ENCODE data around the gene PTK7.
"Not testable (repeated sequence)": the region's sequence is repeated elsewhere in the genome, so short reads cannot be mapped to it uniquely, and the experiment has no call there.

Gene PTK7

DNA sequence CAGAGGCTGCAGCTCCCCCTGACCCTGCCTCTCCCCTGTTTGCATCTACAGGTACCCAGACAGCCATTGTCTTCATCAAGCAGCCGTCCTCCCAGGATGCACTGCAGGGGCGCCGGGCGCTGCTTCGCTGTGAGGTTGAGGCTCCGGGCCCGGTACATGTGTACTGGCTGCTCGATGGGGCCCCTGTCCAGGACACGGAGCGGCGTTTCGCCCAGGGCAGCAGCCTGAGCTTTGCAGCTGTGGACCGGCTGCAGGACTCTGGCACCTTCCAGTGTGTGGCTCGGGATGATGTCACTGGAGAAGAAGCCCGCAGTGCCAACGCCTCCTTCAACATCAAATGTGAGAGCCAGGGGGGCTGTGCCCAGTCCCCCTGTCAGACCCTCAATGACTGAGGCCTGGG is 52.8 kb downstream of the PTK7 start:
- no peak overlapping the region for H2AFZ ChIP-seq (ENCODE audit: low read depth, low read length, severe bottlenecking)
- no peak for TF ChIP-seq EZH2phosphoT487 (conservative IDR thresholded peaks at IDR 0.05; ENCODE audit: low read length)
- TF ChIP-seq, protein P1, sequence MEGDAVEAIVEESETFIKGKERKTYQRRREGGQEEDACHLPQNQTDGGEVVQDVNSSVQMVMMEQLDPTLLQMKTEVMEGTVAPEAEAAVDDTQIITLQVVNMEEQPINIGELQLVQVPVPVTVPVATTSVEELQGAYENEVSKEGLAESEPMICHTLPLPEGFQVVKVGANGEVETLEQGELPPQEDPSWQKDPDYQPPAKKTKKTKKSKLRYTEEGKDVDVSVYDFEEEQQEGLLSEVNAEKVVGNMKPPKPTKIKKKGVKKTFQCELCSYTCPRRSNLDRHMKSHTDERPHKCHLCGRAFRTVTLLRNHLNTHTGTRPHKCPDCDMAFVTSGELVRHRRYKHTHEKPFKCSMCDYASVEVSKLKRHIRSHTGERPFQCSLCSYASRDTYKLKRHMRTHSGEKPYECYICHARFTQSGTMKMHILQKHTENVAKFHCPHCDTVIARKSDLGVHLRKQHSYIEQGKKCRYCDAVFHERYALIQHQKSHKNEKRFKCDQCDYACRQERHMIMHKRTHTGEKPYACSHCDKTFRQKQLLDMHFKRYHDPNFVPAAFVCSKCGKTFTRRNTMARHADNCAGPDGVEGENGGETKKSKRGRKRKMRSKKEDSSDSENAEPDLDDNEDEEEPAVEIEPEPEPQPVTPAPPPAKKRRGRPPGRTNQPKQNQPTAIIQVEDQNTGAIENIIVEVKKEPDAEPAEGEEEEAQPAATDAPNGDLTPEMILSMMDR (IDR thresholded peaks at IDR 0.05; ENCODE audit: insufficient read depth, low read length, poor library complexity, severe bottlenecking), result no peak
- no peaks in the 10 kb centered on the region for H3K79me2 ChIP-seq (ENCODE audit: insufficient read depth, low read length)
- H3F3A ChIP-seq (ENCODE audit: insufficient read depth), result no peaks in the 10 kb centered on the region
- H3K4me3 ChIP-seq (ENCODE audit: insufficient read depth, low read length, poor library complexity, severe bottlenecking), result no peak overlapping the region
- H3K4me2 ChIP-seq (ENCODE audit: low read depth, low read length, poor library complexity, severe bottlenecking), result no peak overlapping the region
- H3K27me3 ChIP-seq (ENCODE audit: low read length), result no peaks in the 10 kb centered on the region
- no peaks in the 10 kb centered on the region for H3K9me2 ChIP-seq (replicated peaks; ENCODE audit: insufficient read depth, low read length)
- H3K9ac ChIP-seq (ENCODE audit: low read length), result no peak overlapping the region
- H3K9me3 ChIP-seq (ENCODE audit: insufficient read depth, low read length), result no peaks in the 10 kb centered on the region
- no peak overlapping the region for H3K27ac ChIP-seq (ENCODE audit: low read depth, low read length)
- no peaks in the 10 kb centered on the region for H4K20me1 ChIP-seq (ENCODE audit: low read depth, low read length)
- H3K36me3 ChIP-seq (ENCODE audit: low read length), result no peaks in the 10 kb centered on the region

DNA sequence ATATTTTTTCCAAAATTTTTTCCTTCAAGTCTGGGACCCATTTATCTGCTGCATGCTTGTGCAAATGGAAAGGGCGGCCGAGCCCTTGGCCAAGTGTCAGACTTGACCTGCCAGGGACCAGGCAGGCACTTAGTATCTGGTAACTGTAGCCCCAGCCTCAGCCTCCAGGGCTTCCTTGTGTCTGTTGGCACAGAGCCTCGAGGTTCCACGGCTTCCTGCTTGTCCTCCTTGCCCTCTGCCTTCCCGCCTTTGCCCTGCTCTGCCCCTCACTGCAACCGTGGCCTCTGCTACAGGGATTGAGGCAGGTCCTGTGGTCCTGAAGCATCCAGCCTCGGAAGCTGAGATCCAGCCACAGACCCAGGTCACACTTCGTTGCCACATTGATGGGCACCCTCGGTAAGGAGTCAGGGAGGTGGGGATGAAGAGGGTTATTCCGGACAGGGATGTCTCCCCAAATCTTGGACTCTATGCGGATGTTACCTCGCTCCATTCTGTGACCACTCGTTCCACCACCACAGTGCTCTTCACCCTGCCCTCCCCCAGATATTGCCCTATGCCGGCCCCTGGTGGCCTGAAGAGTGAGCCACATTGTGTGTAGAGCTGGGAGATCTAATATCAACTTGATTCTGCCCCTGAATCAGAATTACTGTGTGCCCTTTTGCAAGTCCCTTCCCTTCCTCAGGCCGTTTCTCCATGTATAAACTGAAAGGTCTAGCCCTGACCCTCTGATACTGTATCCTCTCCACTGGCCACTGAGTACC is 53.5 kb downstream of the PTK7 start:
- TF ChIP-seq EZH2phosphoT487 (conservative IDR thresholded peaks at IDR 0.05; ENCODE audit: low read length), result no peak
- TF ChIP-seq, protein P1 (IDR thresholded peaks at IDR 0.05; ENCODE audit: insufficient read depth, low read length, poor library complexity, severe bottlenecking), result peak; percentile 57
- Histone ChIP-seq H3K36me3 (ENCODE audit: low read length) (no peaks in the 10 kb centered on the region), H3F3A (ENCODE audit: insufficient read depth) (no peaks in the 10 kb centered on the region), H3K4me3 (ENCODE audit: insufficient read depth, low read length, poor library complexity, severe bottlenecking) (no peak overlapping the region), H4K20me1 (ENCODE audit: low read depth, low read length) (no peaks in the 10 kb centered on the region), H3K9me3 (ENCODE audit: insufficient read depth, low read length) (no peaks in the 10 kb centered on the region), H3K79me2 (ENCODE audit: insufficient read depth, low read length) (no peaks in the 10 kb centered on the region), H3K4me2 (ENCODE audit: low read depth, low read length, poor library complexity, severe bottlenecking) (no peak overlapping the region), H3K9ac (ENCODE audit: low read length) (no peak overlapping the region), H3K9me2 (replicated peaks; ENCODE audit: insufficient read depth, low read length) (no peaks in the 10 kb centered on the region), H3K27me3 (ENCODE audit: low read length) (no peaks in the 10 kb centered on the region), H3K27ac (ENCODE audit: low read depth, low read length) (no peak overlapping the region), H2AFZ (ENCODE audit: low read depth, low read length, severe bottlenecking) (no peak overlapping the region)

DNA sequence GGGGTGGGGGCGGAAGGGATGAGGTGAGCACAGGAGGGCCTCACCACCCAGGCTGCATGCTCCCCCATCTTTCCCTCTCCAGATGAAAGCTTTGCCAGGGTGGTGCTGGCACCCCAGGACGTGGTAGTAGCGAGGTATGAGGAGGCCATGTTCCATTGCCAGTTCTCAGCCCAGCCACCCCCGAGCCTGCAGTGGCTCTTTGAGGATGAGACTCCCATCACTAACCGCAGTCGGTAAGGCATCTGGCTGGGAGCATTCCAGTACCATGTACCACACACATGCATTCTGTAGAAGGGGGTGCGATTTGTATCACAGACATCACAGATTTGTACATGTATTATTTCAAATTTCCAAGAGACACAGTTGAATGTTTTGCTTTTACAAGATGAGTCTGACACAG is 54.3 kb downstream of the PTK7 start:
- Histone ChIP-seq H3K79me2 (ENCODE audit: insufficient read depth, low read length) (no peaks in the 10 kb centered on the region), H4K20me1 (ENCODE audit: low read depth, low read length) (no peaks in the 10 kb centered on the region), H3K4me2 (ENCODE audit: low read depth, low read length, poor library complexity, severe bottlenecking) (no peak overlapping the region), H3K27me3 (ENCODE audit: low read length) (no peaks in the 10 kb centered on the region), H3K9me2 (replicated peaks; ENCODE audit: insufficient read depth, low read length) (no peaks in the 10 kb centered on the region), H3K27ac (ENCODE audit: low read depth, low read length) (no peak overlapping the region), H3K4me3 (ENCODE audit: insufficient read depth, low read length, poor library complexity, severe bottlenecking) (no peak overlapping the region), H3K36me3 (ENCODE audit: low read length) (no peaks in the 10 kb centered on the region), H3K9me3 (ENCODE audit: insufficient read depth, low read length) (no peaks in the 10 kb centered on the region), H3K9ac (ENCODE audit: low read length) (no peak overlapping the region), H2AFZ (ENCODE audit: low read depth, low read length, severe bottlenecking) (no peak overlapping the region), H3F3A (ENCODE audit: insufficient read depth) (no peaks in the 10 kb centered on the region)
- TF ChIP-seq, protein P1 (IDR thresholded peaks at IDR 0.05; ENCODE audit: insufficient read depth, low read length, poor library complexity, severe bottlenecking), result no peak
- TF ChIP-seq EZH2phosphoT487 (conservative IDR thresholded peaks at IDR 0.05; ENCODE audit: low read length), result no peak

DNA sequence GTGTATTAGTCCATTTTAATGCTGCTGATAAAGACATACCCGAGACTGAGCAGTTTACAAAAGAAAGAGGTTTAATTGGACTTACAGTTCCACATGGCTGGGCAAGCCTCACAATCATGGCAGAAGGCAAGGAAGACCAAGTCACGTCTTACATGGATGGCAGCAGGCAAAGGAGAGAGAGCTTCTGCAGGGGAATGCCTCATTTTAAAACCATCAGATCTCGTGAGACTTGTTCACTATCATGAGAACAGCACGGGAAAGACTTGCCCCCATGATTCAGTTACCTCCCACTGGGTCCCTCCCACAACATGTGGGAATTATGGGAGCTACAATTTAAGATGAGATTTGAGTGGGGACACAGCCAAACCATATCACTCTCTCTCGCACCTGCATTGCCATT is 55.3 kb downstream of the PTK7 start:
- H3K9ac ChIP-seq (ENCODE audit: low read length); H3K4me2 ChIP-seq (ENCODE audit: low read depth, low read length, poor library complexity, severe bottlenecking); H2AFZ ChIP-seq (ENCODE audit: low read depth, low read length, severe bottlenecking); H3K9me3 ChIP-seq (ENCODE audit: insufficient read depth, low read length); H3K27ac ChIP-seq (ENCODE audit: low read depth, low read length); H3K27me3 ChIP-seq (ENCODE audit: low read length); H3F3A ChIP-seq (ENCODE audit: insufficient read depth); H3K36me3 ChIP-seq (ENCODE audit: low read length); H3K4me3 ChIP-seq (ENCODE audit: insufficient read depth, low read length, poor library complexity, severe bottlenecking); H3K79me2 ChIP-seq (ENCODE audit: insufficient read depth, low read length); H3K9me2 ChIP-seq (replicated peaks; ENCODE audit: insufficient read depth, low read length); H4K20me1 ChIP-seq (ENCODE audit: low read depth, low read length): not testable (repeated sequence)

All from SU-DHL-6 (cell line).